Panc1 (cell line): ENCODE measurements around the gene MCM9. TPM values are rescaled to one million over a fixed set of nuclear protein-coding genes. Genes with fewer than 3 reads are reported as not detected.
"Not testable (repeated sequence)": the region's sequence is repeated elsewhere in the genome, so short reads cannot be mapped to it uniquely, and the experiment has no call there.

Experiments used
- ATAC-seq: fragments of 200-7000 bp; cut with Tn5 transposase; 2 replicates; pipeline ENCODE4 v1.9.1; 2020; ENCODE audit warnings: mild to moderate bottlenecking, moderate library complexity
- BruUV-seq: library from RNA; stranded (reverse); fragments of 400-500 nt; replicated peaks from 2 replicates; lab custom pipeline; 2021; lab: Mats Ljungman, UMichigan
- CTCF ChIA-PET: fragments of 300-600 bp; sonication (Branson Sonifier 250); formaldehyde crosslinking; loops from one replicate; lab custom pipeline; 2022; ENCODE audit warnings: antibody characterized with exemption; lab: Charles Lee
- POLR2A ChIA-PET: fragments of 300-600 bp; sonication (Branson Sonifier 250); formaldehyde crosslinking; loops from one replicate; lab custom pipeline; 2022; ENCODE audit warnings: antibody characterized with exemption; lab: Charles Lee
- DNase-seq: peaks from one replicate; pipeline ENCODE4 v3.0.0-alpha.2; 2010; ENCODE audit warnings: low read depth, low spot score
- H3K27ac ChIP-seq: 2 replicates; pipeline ENCODE4 v1.5.1; 2011; ENCODE audit warnings: mild to moderate bottlenecking, low read length, inconsistent platforms
- H3K27me3 ChIP-seq: fragments of 200-500 bp; sonication (Bioruptor generic); 2 replicates; pipeline ENCODE4 v1.6.0; 2014; ENCODE audit warnings: low read length, inconsistent platforms; ENCODE audit not compliant: control insufficient read depth, insufficient read depth
- H3K36me3 ChIP-seq: fragments of 200-500 bp; sonication (Bioruptor generic); 2 replicates; pipeline ENCODE4 v1.5.1; 2014; ENCODE audit warnings: inconsistent platforms, mild to moderate bottlenecking, low read length, moderate library complexity; ENCODE audit not compliant: control insufficient read depth, insufficient read depth
- H3K4me1 ChIP-seq: 2 replicates; pipeline ENCODE4 v1.5.1; 2011; ENCODE audit warnings: inconsistent platforms, mild to moderate bottlenecking, low read length, moderate library complexity; ENCODE audit not compliant: control insufficient read depth, insufficient read depth
- H3K4me3 ChIP-seq, 2 experiments: 2 replicates each; pipeline ENCODE4 v1.5.1; 2011 to 2012; ENCODE audit warnings: low read depth in 2 of 2, low read length in 2 of 2, mild to moderate bottlenecking in 2 of 2, inconsistent platforms in 1 of 2, moderate library complexity in 1 of 2
- H3K9me3 ChIP-seq: fragments of 200-500 bp; sonication (Bioruptor generic); 2 replicates; pipeline ENCODE4 v1.5.1; 2014; ENCODE audit warnings: low read depth, mild to moderate bottlenecking, inconsistent platforms, low read length, moderate library complexity; ENCODE audit not compliant: control insufficient read depth, insufficient read depth
- CTCF ChIP-seq: fragments of 450-650 bp; IDR thresholded peaks from 2 replicates; pipeline ENCODE4 v1.5.1; 2017; ENCODE audit warnings: mild to moderate bottlenecking
- POLR2AphosphoS5 ChIP-seq: IDR thresholded peaks from 2 replicates; pipeline ENCODE4 v1.6.1; 2012; ENCODE audit warnings: mild to moderate bottlenecking, low read depth, low read length, moderate library complexity
- SIN3A ChIP-seq: IDR thresholded peaks from 2 replicates; pipeline ENCODE4 v1.6.1; 2012; ENCODE audit warnings: low read depth, mild to moderate bottlenecking, low read length, moderate library complexity, borderline replicate concordance; ENCODE audit not compliant: insufficient read depth
- TCF7L2 ChIP-seq: IDR thresholded peaks from 2 replicates; pipeline ENCODE4 v1.6.1; 2011; ENCODE audit warnings: mild to moderate bottlenecking, low read depth, low read length, inconsistent platforms
- in situ Hi-C: cut with HindIII; loops from 2 replicates; pipeline ENCODE4 v1.10.0; 2016; ENCODE audit warnings: low sequenced_read_pairs, low pct_unique_long_range_greater_than_20kb
- intact Hi-C: fragments of 100-400 bp; cut with micrococcal nuclease; formaldehyde crosslinking; loops from one replicate; pipeline ENCODE4 v1.10.0; 2022; ENCODE audit not compliant: unreplicated experiment
- total RNA-seq: library from RNA; stranded (reverse); gene quantifications from one replicate; pipeline ENCODE4 v1.2.1, GENCODE V29; 2021; ENCODE audit not compliant: unreplicated experiment
- TF ChIP-seq, protein P1 (sequence below), 2 experiments: IDR thresholded peaks; 2 replicates each; pipeline ENCODE4 v1.6.1; 2011 to 2012; ENCODE audit warnings: low read depth in 2 of 2, control low read depth in 1 of 2, low read length in 1 of 2, mild to moderate bottlenecking in 1 of 2, moderate library complexity in 1 of 2; ENCODE audit not compliant: insufficient read depth in 1 of 2

Gene MCM9
- total RNA-seq, 1 experiment from 2014 or later: 20.4 TPM

- intact Hi-C loops: no loop called here
- no peak for TF ChIP-seq POLR2AphosphoS5
- TF ChIP-seq TCF7L2: no peak
- TF ChIP-seq, protein P1, sequence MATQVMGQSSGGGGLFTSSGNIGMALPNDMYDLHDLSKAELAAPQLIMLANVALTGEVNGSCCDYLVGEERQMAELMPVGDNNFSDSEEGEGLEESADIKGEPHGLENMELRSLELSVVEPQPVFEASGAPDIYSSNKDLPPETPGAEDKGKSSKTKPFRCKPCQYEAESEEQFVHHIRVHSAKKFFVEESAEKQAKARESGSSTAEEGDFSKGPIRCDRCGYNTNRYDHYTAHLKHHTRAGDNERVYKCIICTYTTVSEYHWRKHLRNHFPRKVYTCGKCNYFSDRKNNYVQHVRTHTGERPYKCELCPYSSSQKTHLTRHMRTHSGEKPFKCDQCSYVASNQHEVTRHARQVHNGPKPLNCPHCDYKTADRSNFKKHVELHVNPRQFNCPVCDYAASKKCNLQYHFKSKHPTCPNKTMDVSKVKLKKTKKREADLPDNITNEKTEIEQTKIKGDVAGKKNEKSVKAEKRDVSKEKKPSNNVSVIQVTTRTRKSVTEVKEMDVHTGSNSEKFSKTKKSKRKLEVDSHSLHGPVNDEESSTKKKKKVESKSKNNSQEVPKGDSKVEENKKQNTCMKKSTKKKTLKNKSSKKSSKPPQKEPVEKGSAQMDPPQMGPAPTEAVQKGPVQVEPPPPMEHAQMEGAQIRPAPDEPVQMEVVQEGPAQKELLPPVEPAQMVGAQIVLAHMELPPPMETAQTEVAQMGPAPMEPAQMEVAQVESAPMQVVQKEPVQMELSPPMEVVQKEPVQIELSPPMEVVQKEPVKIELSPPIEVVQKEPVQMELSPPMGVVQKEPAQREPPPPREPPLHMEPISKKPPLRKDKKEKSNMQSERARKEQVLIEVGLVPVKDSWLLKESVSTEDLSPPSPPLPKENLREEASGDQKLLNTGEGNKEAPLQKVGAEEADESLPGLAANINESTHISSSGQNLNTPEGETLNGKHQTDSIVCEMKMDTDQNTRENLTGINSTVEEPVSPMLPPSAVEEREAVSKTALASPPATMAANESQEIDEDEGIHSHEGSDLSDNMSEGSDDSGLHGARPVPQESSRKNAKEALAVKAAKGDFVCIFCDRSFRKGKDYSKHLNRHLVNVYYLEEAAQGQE (IDR thresholded peaks at IDR 0.05; ENCODE audit: insufficient read depth in 1 of 2, low read depth in 2 of 2, low read length in 1 of 2): no peak
- TF ChIP-seq CTCF: no peak
- no peak for TF ChIP-seq SIN3A
- POLR2A ChIA-PET: no interaction called here
Measured at GRCh38 chr6:118869350-118869749, 65.6 kb downstream of the MCM9 start.

DNA sequence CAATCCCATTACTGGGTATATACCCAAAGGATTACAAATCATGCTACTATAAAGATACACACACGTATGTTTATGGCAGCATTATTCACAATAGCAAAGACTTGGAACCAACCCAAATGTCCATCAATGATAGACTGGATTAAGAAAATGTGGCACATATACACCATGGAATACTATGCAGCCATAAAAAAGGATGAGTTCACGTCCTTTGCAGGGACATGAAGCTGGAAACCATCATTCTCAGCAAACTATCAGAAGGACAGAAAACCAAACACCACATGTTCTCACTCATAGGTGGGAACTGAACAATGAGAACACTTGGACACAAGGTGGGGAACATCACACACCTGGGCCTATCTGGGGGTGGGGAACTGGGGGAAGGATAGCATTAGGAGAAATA lies 66.1 kb downstream of the MCM9 start:
- H3K4me1 ChIP-seq: peaks cover 21% of the 10 kb centered on the region
- H3K4me3 ChIP-seq, BruUV-seq, intact Hi-C loops, H3K9me3 ChIP-seq, H3K36me3 ChIP-seq, ATAC-seq, POLR2A ChIA-PET, CTCF ChIA-PET, H3K27ac ChIP-seq, in situ Hi-C loops, H3K27me3 ChIP-seq, DNase-seq: not testable (repeated sequence)

More at GRCh38 chr6:118869350-118869749, 65.6 kb downstream of the MCM9 start:
- no peak for ATAC-seq
- H3K27me3 ChIP-seq: no peaks in the 10 kb centered on the region
- H3K4me1 ChIP-seq: peaks cover 16% of the 10 kb centered on the region
- peaks cover 9% of the 10 kb centered on the region; the same call in 1 of the 2 replicates for H3K9me3 ChIP-seq
- H3K4me3 ChIP-seq: no peak overlapping the region
- in situ Hi-C loops: no loop called here
- DNase-seq: no peak
- no peaks in the 10 kb centered on the region for H3K36me3 ChIP-seq
- CTCF ChIA-PET: no interaction called here
- no TSS peak for BruUV-seq
- no peak overlapping the region for H3K27ac ChIP-seq

DNA sequence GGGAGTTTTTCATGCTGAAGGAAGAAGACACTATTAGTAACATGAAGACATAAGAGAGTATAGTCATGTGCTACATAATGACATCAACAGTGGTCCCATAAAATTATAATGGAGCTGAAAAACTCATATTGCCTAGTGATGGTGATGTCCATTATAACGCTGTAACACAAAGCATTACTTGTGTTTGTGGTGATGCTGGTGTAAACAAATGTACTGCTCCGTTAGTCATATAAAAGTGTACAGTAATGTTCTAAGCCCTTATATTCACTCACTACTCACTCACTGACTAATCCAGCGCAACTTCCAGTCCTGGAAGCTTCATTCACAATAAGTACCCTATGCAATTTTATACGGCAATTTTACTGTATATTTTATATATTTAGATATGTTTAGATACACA lies 67.8 kb downstream of the MCM9 start:
- Histone ChIP-seq H3K27me3 (no peaks in the 10 kb centered on the region), H3K4me1 (peaks cover 20% of the 10 kb centered on the region), H3K4me3 (no peak overlapping the region), H3K27ac (no peak overlapping the region), H3K36me3 (no peaks in the 10 kb centered on the region), H3K9me3 (peaks cover 12% of the 10 kb centered on the region; the same call in 1 of the 2 replicates)
- POLR2A ChIA-PET: interaction anchor here (0.6 kb wide), 1 partner anchor 13 kb away, joined by 6 read pairs; no protein-coding TSS in a partner anchor
- TF ChIP-seq, protein P1 (IDR thresholded peaks at IDR 0.05; ENCODE audit: insufficient read depth in 1 of 2, low read depth in 2 of 2, low read length in 1 of 2): no peak
- TF ChIP-seq SIN3A (no peak), CTCF (no peak), TCF7L2 (no peak), POLR2AphosphoS5 (no peak)
- intact Hi-C loops: no loop called here
- no TSS peak for BruUV-seq
- peak; percentile 64; the same call in 1 of the 2 replicates for ATAC-seq
- in situ Hi-C loops: no loop called here
- CTCF ChIA-PET: no interaction called here
- peak; percentile 38 for DNase-seq
